Stimulated activated CD4-positive, alpha-beta T cell treated with anti-CD3 and anti-CD28 coated beads, Interleukin-1b, Interleukin-23, amount 100 ng/mL, for 1 hour (primary cell): ENCODE results near the gene AMPD3.

Experiments used
- DNase-seq, 2 donors: peaks; one replicate each; pipeline ENCODE4 v3.0.0-alpha.2; 2020; ENCODE audit warnings: low read depth in 2 of 2

AMPD3 gene

DNA sequence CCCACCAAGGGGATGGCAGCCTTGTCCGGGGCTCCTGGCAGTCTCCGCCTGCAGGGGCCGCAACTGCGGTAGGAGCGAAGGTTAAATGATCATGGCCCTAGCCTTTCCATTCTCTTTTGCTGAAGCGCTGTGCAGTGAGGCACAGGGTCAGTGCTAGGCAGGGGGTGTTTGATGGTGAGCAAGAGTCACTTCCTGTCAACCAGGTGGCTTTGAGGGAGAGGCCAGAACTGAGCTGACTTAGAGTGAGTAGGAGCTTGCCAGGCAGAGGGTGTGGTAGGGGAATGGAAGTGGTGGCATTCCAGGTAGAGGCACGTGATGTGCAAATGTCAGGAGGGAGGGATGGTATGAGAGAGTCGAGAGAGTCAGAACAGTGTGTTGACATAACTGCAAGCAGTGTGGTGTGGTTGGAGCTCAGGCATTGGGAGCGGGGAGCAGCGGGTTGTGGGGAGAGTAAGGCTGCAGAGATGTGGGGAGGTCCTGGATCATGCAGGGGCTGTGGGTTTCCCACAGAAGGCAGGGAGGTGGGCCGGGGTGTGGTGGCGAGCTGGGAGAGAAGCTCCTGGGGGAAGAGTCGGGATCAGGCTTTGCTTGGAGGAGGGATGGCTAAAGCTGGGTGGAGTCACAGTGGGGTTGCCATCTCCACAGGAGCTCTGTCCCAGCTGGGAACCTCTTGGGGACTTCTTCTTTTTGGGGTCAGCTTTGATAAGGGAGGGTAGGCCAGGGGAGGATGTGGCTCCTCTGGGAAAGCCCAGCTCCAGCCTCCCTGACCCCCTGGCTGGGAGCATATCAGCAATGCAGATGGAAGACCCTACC is 33.3 kb downstream of the AMPD3 start:
- DNase-seq: no peak

DNA sequence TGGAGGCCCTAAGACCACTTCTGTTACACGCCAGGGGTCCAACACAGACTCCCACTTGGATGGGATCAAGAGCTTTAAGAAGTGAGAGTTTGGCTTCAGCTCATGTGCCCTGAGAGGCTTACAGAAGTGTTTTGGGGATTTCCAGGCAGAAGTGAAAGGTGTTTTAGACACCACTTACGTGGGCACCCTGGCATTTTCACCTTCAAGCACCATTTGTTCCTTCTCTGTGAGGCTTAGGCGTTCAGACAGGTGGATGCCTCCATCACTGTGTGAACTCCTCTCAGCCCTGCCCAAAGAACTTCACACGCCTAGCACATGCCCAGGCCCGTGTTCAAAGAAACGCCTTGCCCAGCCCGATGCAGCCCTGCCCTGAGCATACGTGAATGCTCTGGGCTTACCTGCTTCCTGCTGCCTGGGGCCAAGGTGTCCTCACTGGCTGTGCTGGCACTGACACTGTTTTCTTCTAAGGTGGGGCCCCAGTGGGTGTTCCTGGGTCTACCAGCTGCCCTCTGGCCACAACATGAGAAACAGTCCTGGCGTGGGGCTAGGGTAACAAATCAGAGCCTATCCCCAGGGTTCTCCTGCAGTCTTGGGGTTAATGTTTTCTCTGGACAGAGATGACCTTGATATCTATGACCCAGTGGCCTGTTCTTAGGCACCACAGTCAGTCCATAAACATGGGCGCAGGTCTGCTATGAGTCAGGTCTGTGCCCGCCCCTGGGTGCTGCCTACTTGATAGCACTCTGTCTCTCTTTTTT is 34.0 kb downstream of the AMPD3 start:
- DNase-seq: no peak

DNA sequence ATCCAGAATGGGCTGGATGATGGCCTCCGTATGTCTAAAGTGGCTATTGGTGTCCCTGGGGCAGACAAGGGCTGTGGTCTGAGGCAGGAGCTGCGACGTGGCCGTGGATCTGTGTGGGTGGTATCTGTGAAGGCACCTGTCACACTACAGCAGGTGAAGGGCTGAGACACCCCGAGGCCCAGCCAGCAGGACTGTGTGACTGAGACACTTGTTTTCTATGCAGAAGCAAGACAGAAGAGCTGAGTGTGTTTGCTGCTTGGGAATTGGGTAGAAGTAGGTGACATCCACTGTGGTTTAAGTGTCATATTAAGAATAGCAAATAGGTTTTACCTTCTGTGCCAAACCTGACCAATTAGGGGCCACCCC is 35.0 kb downstream of the AMPD3 start:
- no peak for DNase-seq

DNA sequence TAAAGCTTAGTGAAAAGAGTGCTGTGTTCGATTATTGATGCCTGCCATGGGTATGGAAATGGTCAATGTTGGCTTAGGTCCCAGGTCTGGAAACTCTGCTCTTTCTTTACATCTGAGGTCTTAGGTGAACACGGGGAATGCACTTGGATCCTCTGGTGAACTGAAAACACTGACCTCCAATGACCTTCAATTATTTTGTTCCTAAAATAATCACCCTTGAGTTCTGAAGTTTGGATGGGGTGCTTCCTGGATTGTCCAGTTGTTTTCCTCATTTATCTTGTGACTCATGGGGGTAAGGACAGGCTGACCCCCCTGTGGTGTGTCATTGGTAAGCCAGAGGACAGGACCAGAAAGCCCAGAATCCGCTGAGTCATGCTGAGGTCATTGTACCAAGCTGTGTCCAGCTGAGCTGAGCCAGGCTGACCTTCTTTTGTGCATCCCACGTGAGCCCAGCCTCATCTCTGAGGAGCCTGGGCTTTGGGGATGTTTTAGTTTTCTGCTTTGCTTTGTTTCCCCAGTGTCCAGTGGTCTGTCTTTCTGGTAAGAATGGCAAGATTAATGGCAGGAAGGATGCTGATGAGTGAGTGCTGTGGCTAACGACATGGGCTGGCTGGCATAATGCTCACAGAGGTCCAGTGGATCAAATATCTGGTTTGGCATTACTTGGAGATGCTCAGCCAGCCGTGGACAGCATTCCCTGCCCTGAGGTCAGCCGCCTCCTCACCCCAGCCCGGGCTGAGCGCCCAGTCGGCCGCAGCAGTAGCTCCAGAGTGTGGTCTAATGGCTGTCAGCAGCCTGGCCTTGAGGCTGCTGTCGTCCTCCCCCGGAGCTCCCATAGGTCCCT is 35.6 kb downstream of the AMPD3 start:
- DNase-seq: no peak

DNA sequence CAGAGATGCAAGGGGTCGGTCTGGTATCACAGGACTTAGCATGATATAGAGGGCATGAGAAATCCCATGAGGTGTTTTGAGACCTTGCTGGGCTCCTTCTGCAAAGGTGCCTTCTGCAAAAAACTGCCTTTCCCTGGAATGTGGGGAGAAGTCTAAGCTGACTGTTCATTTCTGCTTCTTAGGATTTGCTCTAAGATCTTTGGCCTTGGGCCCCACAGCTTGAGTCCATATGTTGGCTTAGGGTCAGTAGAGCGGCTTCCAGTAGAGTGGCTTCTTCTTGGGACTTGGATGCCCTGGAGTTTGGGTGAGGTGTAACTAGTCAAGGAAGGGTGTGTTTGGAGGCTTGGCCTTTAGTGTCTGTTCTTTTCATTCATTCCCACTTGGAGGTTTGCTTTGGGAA is 37.0 kb downstream of the AMPD3 start:
- DNase-seq: no peak

DNA sequence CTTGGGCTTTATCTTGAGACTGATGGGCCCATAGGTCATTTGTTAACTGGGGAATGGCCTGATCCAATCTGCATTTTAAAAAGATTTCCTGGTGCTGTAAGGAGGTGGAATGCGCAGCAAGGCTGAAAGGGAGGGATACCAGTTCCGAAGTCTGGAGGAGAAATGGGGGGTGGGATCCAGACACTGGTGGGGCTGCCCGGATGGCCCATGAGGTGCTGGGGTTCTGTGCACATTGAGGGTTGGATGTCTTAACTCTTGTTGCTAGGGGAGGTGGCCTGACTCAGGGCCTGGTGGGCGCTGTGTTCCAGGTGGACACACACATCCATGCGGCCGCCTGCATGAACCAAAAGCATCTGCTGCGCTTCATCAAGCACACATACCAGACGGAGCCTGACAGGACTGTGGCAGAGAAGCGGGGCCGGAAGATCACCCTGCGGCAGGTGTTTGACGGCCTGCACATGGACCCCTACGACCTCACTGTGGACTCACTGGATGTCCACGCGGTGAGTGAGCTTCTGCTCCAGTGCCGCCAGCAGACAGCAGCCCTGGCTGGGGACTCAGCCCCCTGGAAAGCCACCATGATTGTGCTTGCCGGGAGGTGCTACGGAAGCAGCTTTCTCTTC is 38.1 kb downstream of the AMPD3 start:
- no peak for DNase-seq

DNA sequence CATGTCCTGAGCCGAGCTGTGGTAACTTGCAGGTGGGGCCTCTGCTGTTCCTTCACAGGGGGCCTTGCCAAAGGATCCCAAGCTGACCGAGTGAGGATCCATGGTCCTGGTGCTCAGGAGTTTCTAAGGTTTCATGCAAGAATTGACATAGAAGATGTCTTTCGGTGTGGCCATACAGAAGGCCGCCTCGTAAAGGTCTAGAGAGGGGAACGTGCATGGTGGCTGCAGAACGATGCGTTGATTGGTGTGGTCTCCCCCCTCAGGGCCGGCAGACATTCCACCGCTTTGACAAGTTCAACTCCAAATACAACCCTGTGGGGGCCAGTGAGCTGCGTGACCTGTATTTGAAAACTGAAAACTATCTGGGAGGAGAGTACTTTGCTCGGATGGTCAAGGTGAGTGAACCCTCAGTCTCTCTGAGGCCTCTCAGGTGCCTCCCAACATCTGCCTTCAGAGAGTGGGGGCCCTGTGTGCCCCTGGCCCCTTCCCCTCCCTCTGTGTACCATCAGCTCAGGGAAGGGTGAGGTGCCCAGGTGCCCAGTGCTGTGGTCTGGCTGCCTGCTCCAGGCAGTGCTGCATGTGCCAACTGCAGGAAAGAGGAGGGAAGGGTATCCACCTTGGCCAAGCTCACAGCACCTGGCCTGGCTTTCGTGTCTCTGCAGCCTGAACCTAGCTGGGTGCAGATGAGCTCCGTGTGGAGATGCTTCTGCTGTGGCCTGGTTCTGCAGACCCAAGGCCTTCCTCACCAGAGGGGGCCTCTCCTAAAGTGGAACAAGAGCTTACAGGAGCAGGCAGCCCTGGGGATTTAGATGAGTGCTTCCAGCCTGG is 39.8 kb downstream of the AMPD3 start:
- DNase-seq: no peak

DNA sequence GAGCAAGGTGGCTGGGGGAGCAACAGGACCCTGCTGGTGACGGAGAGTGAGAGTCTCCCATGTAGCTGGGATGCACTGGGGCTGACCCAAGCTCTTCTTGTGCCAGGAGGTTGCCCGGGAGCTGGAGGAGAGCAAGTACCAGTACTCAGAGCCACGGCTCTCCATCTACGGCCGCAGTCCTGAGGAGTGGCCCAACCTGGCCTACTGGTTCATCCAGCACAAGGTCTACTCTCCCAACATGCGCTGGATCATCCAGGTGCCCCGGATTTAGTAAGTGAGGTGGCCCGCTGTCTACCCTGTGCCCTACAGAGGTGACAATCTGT is 40.4 kb downstream of the AMPD3 start:
- no peak for DNase-seq

DNA sequence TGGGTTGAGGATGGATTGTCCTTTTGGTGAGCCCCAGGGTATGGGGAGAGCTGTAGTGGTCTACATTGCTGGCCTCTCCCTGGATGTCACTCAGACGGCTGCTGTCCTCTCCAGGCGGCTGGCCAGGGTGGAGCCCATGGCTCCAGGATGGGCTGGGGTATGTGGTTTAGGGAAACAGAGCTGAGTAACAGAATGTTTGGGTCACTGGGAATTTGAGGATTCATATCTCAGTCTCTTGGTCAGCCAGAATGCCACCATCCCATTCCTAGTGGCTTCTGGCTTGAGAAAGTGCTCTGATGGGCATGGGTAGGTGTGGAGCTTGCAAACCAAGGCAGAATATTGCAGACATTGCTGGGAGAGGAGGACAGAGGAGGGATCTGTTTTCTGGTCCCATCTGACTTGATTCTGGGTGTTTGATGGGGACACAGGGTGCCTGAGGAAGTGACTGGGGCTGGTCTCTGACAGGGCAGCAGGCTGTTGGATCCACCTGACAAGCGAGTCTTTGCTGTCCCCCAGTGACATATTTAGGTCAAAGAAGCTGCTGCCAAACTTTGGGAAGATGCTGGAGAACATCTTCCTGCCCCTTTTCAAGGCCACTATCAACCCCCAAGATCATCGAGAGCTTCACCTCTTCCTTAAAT is 41.4 kb downstream of the AMPD3 start:
- no peak for DNase-seq

DNA sequence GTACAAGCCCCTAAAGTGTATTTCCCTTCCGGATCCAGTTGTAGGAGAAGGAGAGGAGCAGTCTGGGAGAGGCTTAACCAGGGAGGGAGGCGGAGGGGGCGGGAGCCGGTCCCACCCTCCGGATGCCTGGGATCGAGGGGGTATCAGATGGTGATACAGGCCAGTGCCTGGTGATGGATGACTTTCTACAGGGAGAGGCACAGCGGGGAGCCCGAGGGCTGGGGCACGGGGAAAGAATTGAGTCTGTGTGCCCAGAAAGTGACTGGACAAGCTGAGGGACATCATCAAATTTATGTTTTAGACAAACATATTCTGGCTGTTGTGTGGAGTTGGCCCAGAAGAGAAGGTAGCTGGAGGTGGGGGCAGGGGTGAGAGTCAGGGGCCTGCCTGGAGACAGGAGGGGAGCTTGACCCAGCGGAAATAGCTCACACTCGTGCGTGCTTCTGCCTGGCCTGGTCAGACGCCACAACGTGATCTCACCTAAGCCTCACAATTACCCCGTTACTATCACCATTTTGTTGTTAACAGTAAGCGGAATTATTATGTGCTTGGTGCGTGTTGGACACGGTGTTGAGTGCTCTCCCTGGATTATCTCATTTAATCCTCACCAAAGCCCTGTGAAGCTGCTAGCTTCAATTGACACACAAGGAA is 42.4 kb downstream of the AMPD3 start:
- DNase-seq: no peak

DNA sequence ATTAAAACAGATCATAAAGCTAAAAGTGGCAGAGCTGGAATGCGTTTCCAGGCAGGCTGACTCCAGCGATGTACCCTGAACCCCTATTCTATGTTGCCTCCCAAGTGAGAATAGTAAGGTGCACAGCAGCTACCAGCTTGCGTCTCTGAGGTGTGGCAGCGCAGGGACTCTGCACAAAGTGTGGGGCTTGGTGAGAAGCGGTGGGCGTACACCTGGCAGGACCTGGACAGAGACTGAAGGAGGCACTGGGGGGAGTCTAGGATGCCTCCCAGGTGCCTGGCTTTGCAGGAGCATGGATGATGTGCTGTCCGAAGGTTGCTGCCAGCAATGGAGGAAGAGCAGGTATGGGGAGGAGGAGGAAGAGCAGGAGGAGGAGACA is 42.9 kb downstream of the AMPD3 start:
- DNase-seq: no peak

DNA sequence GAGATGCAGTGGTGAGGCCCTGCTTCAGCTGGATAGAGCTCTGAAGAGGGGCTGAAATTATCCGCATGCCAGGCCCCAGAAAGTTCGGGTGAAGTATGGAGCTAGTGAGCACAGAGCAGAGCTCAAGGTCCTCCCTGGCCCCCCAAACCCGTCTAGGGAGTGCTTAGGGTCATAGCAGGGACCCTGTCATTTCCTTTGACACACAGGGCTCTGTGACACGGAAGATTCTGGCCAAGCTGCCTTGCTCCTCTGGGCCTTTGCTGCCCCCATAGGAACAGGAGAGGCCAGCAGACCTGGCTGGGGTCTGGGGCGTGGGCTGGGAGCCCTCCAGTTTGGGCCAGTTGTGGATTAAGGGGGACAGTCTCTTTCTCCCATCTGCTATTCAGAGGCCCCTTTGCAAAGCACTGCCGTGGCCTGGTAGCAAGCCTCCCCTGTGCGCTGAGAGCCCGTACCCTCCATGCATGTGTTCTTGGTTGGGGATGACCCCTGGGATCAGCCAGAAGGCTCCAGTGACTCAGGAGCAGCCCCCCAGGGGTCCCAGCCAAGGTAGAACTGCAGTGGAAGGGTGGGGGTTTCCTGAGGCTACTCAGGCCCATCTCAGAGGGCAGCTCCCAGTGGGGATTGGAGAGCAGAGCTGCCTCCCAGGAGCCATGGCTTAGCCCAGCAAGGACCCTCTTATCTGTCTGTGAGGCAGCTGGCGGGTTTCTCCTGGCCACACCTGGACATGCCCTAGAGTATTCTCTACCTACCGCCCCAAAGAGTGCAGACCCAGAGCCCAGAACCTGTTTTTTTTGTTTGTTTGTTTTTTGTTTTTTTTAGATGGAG is 43.6 kb downstream of the AMPD3 start:
- DNase-seq: no peak

DNA sequence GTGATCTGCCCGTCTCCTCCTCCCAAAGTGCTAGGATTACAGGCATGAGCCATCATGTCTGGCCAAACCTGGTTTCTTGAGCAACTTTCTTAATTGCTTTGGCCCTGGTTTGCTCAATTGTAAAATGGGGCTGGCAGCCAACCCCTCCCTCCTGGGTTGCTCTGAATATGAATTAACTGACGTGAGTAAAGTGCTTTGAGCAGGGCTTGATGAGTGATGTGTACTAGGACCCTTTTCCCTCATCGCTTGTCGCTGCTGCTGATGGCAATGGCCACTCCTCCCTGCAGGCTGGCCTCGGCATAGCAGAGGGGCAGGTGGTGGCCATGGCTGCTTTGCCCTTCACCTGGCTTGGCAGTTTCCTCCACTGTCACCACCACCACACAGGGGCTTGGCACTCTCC is 44.4 kb downstream of the AMPD3 start:
- no peak for DNase-seq

DNA sequence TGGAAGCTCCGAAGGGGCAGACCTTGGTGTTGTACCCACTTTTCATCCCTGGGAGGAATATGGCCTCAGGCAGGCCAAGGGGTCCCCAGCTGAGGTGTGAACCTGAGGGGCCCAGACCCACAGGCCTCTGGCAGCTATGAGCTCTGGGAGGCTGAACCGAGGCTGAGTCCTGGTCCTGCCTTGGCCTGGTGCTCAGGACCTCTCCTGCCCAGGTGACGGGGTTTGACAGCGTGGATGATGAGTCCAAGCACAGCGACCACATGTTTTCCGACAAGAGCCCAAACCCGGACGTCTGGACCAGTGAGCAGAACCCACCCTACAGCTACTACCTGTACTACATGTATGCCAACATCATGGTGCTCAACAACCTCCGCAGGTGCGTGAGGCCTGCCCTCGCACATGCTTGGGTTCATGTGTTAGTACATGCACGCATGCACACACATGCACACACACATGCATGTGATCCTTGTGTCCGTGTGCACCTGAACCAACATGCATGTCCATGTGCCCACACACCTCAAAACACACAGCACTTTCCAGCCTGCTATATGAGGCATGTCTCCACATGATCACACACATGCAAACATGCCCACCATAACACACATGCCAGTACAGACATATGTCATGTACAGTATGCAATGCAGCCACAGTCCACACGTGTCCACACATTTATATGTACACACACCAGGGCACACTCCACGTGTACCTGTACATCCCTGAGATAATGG is 45.0 kb downstream of the AMPD3 start:
- DNase-seq: no peak

DNA sequence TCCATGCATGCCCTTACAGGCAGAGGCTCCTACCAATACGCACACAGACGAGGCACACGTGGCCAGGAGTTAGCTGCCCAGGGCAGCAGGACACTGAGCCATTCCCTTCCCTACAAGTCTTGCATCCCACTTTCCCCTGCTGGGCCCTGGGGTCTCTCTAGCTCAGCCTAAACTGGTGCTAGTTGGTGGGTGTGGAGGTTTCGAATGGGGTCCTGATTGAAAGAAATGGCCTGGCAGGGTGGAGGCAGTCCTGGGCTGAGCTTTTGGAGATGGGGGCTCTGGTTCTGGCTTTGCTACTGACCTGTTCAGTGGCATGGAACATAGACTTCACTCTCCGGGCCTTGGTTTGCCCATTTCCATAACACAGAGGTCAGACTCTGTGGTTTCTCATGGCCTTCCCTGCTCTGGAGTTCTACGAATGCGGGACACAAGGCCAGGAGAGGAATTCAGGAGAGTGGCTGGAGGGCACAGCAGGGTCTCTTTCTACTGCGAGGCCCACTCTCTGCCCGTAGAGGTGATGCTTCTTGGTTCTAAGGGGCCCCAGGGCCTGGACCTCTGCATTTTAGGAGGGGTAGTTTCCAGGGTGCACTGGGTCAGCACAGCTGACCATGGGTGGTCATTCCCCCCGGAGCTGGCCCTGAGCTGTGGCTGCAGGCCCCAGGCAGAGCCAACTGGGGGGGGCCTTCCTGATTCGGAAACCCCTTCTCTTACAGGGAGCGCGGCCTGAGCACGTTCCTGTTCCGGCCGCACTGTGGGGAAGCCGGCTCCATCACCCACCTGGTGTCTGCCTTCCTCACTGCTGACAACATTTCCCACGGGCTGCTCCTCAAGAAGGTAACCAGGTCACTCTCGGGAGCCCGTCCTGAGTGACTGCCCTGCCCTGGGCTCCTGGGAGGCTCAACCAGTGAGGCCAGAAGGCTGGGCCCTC is 46.0 kb downstream of the AMPD3 start:
- DNase-seq: no peak

DNA sequence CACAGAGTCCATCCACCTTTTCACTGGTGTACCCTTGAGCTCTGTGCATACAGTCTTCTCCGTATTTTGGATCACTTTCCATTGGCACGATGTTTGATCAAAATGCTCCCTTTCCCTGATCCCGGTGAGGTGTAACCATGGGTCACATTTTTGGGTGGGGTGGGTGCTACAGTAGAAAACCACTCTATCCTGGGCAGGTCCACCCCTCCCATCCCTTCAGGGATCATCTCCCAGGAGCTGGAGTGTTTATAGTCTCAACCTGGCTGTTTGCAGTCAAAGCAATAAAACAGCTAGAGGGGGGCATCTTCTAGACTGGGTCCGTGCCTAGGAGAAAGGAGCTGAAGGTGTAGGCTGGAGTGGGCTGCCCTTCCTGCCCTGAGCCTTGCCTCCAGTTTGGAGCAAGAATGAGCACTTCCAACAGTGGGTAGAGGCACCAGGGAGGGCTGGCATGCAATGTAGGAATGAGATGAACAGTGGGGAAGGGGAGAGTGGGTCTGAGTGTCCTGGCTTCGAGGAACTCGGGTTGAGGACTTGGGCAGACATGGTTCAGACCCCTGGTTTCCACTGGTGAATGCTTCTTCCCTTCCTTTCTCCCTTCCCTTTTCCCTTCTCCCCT is 47.1 kb downstream of the AMPD3 start:
- no peak for DNase-seq

DNA sequence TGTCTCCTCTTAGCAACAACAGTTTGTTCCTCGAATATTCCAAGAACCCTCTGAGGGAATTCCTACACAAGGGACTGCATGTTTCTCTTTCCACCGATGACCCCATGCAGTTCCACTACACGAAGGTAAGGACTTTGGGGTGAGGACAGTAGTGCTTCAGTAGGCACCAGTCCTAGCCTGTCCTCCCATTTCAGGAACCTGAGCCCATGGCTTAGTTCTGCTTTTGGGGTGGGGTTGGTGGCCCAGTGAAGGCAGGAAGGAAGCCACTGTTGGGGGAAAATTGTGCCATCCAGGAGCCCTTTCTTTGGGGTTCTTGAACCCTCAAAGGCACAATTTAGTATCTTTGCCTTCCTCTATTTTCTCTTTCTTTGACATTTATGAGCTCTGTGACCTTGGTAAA is 47.7 kb downstream of the AMPD3 start:
- DNase-seq: no peak
